ENCODE results near the gene TCEANC2. TPM values are rescaled to one million over a fixed set of nuclear protein-coding genes. Genes with fewer than 3 reads are reported as not detected.

The TCEANC2 gene
- total RNA-seq, 2 experiments from 2014 or later = 2.3 to 2.7 TPM

DNA sequence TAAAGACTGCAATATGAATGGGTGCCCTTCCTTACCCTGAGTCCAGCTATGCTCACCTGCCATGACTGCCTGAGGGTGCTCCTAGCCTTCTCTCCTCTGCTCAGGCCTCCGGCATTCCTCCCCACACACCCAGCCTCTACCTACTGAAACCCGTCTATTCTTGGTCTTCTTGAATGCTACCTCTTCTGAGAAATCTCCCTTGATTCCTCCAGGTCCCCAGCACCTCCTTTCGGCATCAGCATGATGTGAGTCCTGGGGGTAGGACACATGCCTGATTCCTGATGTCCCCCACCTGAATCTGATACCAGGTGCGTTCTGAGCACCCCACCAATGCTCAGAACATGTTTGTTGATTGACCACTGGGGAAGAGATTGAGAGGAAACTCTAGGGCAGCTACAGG lies 44.0 kb upstream of the TCEANC2 start:
- POLR2A ChIA-PET = no interaction called here
- no peak for DNase-seq

DNA sequence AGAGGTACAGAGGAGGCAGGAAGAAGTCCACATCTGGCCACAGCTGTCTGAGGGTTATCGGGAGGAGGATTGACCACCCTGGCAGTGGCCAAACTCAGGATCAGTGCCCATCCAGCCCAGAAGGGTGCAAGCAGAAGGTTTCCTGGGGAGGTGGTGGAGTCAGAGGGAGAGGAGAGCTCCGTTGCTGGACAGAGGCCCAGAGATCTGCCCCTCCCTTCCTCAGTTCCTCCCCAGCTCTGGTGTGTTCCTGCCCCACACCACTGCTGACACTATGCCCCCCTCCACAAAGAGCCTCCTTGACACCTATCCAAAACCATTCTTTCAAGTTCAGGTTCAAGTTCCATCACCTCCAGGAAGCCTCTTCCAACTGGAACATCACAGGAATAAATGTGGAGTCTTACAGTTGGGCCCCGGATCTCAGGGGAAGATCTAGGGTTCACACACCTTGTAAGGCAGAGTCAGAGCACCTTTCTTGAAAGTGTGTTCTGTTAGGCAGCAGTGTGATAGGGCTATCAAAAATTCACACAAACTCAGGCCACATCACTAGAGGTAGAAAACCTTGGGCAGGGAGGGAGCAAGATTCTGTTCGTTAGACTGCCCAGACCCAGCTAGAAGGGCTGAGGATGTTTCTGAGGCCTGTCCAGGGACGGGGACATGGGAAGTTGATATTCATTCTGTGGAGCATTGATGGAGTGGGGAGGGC lies 42.8 kb upstream of the TCEANC2 start:
- Mint-ChIP-seq H3K9me3 (no peaks in the 10 kb centered on the region), H3K36me3 (ENCODE audit: low read depth) (no peaks in the 10 kb centered on the region), H3K27me3 (no peaks in the 10 kb centered on the region), H3K27ac (no peak overlapping the region), H3K4me3 (no peak overlapping the region), H3K4me1 (ENCODE audit: low read depth) (no peaks in the 10 kb centered on the region)
- Histone ChIP-seq H3K4me3 (ENCODE audit: low read length) (no peak overlapping the region), H3K36me3 (ENCODE audit: insufficient read depth, low read length) (no peaks in the 10 kb centered on the region), H3K4me1 (ENCODE audit: insufficient read depth, low read length) (no peaks in the 10 kb centered on the region), H3K27me3 (ENCODE audit: control insufficient read depth in 1 of 2, insufficient read depth in 2 of 2, low read length in 2 of 2) (no peaks in the 10 kb centered on the region), H3K27ac (ENCODE audit: low read depth in 1 of 2, low read length in 2 of 2) (no peak overlapping the region), H3K9me3 (ENCODE audit: control insufficient read depth in 1 of 2, insufficient read depth in 1 of 2, low read length in 2 of 2) (no peaks in the 10 kb centered on the region)
- ChIA-PET CTCF (no interaction called here), POLR2A (no interaction called here)
- intact Hi-C loops (cut with DNase I, micrococcal nuclease) = no loop called here
- ATAC-seq (ENCODE audit: poor library complexity) (no peak), DNase-seq (no peak)
- TF ChIP-seq, protein P1, sequence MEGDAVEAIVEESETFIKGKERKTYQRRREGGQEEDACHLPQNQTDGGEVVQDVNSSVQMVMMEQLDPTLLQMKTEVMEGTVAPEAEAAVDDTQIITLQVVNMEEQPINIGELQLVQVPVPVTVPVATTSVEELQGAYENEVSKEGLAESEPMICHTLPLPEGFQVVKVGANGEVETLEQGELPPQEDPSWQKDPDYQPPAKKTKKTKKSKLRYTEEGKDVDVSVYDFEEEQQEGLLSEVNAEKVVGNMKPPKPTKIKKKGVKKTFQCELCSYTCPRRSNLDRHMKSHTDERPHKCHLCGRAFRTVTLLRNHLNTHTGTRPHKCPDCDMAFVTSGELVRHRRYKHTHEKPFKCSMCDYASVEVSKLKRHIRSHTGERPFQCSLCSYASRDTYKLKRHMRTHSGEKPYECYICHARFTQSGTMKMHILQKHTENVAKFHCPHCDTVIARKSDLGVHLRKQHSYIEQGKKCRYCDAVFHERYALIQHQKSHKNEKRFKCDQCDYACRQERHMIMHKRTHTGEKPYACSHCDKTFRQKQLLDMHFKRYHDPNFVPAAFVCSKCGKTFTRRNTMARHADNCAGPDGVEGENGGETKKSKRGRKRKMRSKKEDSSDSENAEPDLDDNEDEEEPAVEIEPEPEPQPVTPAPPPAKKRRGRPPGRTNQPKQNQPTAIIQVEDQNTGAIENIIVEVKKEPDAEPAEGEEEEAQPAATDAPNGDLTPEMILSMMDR (IDR thresholded peaks at IDR 0.05) = no peak

More for the DNA sequence above, 44.0 kb upstream of the TCEANC2 start:
- no peak for ATAC-seq (ENCODE audit: poor library complexity)
- no peak overlapping the region for H3K27ac ChIP-seq (ENCODE audit: low read depth in 1 of 2, low read length in 2 of 2)
- no peak overlapping the region for H3K4me3 Mint-ChIP-seq
- intact Hi-C loops (cut with DNase I, micrococcal nuclease) = no loop called here
- no peak overlapping the region for H3K4me3 ChIP-seq (ENCODE audit: low read length)
- H3K4me1 ChIP-seq (ENCODE audit: insufficient read depth, low read length) = no peaks in the 10 kb centered on the region
- H3K9me3 ChIP-seq (ENCODE audit: control insufficient read depth in 1 of 2, insufficient read depth in 1 of 2, low read length in 2 of 2) = peaks cover 0 to under 1% of the 10 kb centered on the region in 2 experiments
- H3K4me1 Mint-ChIP-seq (ENCODE audit: low read depth) = no peaks in the 10 kb centered on the region
- no peaks in the 10 kb centered on the region for H3K36me3 Mint-ChIP-seq (ENCODE audit: low read depth)
- CTCF ChIA-PET = no interaction called here
- H3K9me3 Mint-ChIP-seq = no peaks in the 10 kb centered on the region
- H3K36me3 ChIP-seq (ENCODE audit: insufficient read depth, low read length) = no peaks in the 10 kb centered on the region
- H3K27me3 ChIP-seq (ENCODE audit: control insufficient read depth in 1 of 2, insufficient read depth in 2 of 2, low read length in 2 of 2) = no peaks in the 10 kb centered on the region
- TF ChIP-seq, protein P1 (IDR thresholded peaks at IDR 0.05) = no peak
- no peak overlapping the region for H3K27ac Mint-ChIP-seq
- H3K27me3 Mint-ChIP-seq = no peaks in the 10 kb centered on the region

DNA sequence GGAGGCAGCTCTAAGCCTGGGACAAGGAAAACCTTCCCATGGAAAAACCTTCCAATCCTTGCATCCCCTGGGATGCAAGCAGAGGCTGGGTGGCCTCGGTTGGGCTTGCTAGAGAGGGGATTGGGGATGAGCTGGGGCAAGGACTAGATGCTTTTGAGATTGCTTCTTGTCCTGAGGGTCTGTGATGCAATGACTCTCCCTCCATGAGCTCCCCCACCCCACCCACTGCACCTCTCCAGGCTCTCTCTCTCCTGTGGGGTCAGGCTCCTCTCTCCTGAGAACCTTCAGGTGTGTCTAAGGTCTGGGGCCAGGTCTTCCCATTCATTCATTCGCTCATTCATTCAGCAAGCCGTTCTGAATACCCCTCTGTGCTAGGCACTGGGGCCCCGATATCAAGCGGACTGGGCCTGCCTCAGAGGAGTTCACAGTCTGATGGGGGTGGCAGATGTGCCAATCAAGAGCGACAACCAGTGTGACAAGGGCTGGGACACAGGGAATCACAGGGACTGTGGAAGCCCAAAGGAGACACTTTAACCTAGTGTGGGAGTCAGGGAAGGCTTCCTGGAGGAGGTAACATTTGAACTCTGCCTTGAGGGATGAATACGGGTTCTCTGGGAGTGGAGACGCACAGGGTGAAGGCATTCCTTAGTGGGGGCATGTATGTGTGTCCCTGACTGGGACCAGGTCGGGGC lies 41.9 kb upstream of the TCEANC2 start:
- Mint-ChIP-seq H3K36me3 (ENCODE audit: low read depth) (no peaks in the 10 kb centered on the region), H3K9me3 (no peaks in the 10 kb centered on the region), H3K27ac (no peak overlapping the region), H3K4me1 (ENCODE audit: low read depth) (no peaks in the 10 kb centered on the region), H3K4me3 (no peak overlapping the region), H3K27me3 (no peaks in the 10 kb centered on the region)
- CTCF ChIA-PET = no interaction called here
- TF ChIP-seq, protein P1 (IDR thresholded peaks at IDR 0.05) = no peak
- no peaks in the 10 kb centered on the region for H3K27me3 ChIP-seq (ENCODE audit: control insufficient read depth in 1 of 2, insufficient read depth in 2 of 2, low read length in 2 of 2)
- no peak overlapping the region for H3K4me3 ChIP-seq (ENCODE audit: low read length)
- no peak overlapping the region for H3K27ac ChIP-seq (ENCODE audit: low read depth in 1 of 2, low read length in 2 of 2)
- POLR2A ChIA-PET = no interaction called here
- DNase-seq = no peak
- no peak for ATAC-seq (ENCODE audit: poor library complexity)
- H3K4me1 ChIP-seq (ENCODE audit: insufficient read depth, low read length) = no peaks in the 10 kb centered on the region
- intact Hi-C loops (cut with DNase I, micrococcal nuclease) = no loop called here
- H3K36me3 ChIP-seq (ENCODE audit: insufficient read depth, low read length) = no peaks in the 10 kb centered on the region
- no peaks in the 10 kb centered on the region for H3K9me3 ChIP-seq (ENCODE audit: control insufficient read depth in 1 of 2, insufficient read depth in 1 of 2, low read length in 2 of 2)

All from CD4-positive, alpha-beta T cell (primary cell).